A549 (cell line): ENCODE data around the gene HOMER1. TPM values are rescaled to one million over a fixed set of nuclear protein-coding genes. Genes with fewer than 3 reads are reported as not detected.

Experiments
- ATAC-seq, 2 experiments: fragments of 200-7000 bp in 1 of 2; fragments of >200 bp in 1 of 2; cut with Nextera tagmentation in 1 of 2; cut with Tn5 transposase in 1 of 2; 3 replicates each; pipeline versions ENCODE4 v1.8.0 to v1.9.1; 2018 to 2020; ENCODE audit warnings: mild to moderate bottlenecking in 1 of 2, moderate library complexity in 1 of 2
- CTCF ChIA-PET: fragments of 300-600 bp; sonication (Branson Sonifier 250); formaldehyde crosslinking; extraction: SDS; loops from one replicate; lab custom pipeline; 2021; ENCODE audit warnings: antibody characterized with exemption, inconsistent platforms; lab: Yijun Ruan, JAX
- POLR2A ChIA-PET: fragments of 350-600 bp; formaldehyde crosslinking; extraction: SDS; loops from one replicate; lab custom pipeline; 2021; ENCODE audit warnings: antibody characterized with exemption, inconsistent platforms; lab: Yijun Ruan, JAX
- DNase-seq, 2 experiments: peaks; one replicate each; pipeline versions ENCODE4 v3.0.0 to v3.0.0-alpha.2; 2011 to 2016; ENCODE audit warnings: low read depth in 1 of 2, low spot score in 1 of 2
- FAIRE-seq: peaks from 2 replicates; lab custom pipeline; 2011; peaks lifted over from hg19 to GRCh38; lab: Jason Lieb, UNC
- H3K27ac ChIP-seq, 2 experiments: fragments of >200 bp; sonication (Bioruptor Twin); formaldehyde crosslinking; 3 replicates each; pipeline ENCODE4 v1.5.1; 2016 to 2017
- H3K4me1 ChIP-seq: fragments of >200 bp; sonication (Bioruptor Twin); formaldehyde crosslinking; 3 replicates; pipeline ENCODE4 v1.6.1; 2016
- H3K4me2 ChIP-seq: fragments of >200 bp; sonication (Bioruptor Twin); formaldehyde crosslinking; 3 replicates; pipeline ENCODE4 v1.6.1; 2016
- H3K4me3 ChIP-seq: fragments of >200 bp; sonication (Bioruptor Twin); formaldehyde crosslinking; 3 replicates; pipeline ENCODE4 v1.5.1; 2016
- H3K9me3 ChIP-seq: fragments of >200 bp; sonication (Bioruptor Twin); formaldehyde crosslinking; 3 replicates; pipeline ENCODE4 v1.6.1; 2016
- EHF ChIP-seq: fragments of 250-450 bp; sonication (Bioruptor Pico); IDR thresholded peaks from 2 replicates; pipeline ENCODE4 v1.5.0; 2020; ENCODE audit warnings: mild to moderate bottlenecking
- FOSL2 ChIP-seq, 2 experiments: fragments of 450-650 bp in 1 of 2; fragments of >200 bp in 1 of 2; sonication (Bioruptor Twin) in 1 of 2; formaldehyde crosslinking; IDR thresholded peaks; 2 replicates each; pipeline versions ENCODE4 v1.5.0 to v1.6.1; 2016 to 2020; ENCODE audit warnings: mild to moderate bottlenecking in 1 of 2, moderate library complexity in 1 of 2
- HOXB13 ChIP-seq: fragments of 250-450 bp; sonication (Bioruptor Pico); IDR thresholded peaks from 2 replicates; pipeline ENCODE4 v1.5.0; 2020; ENCODE audit warnings: low read depth, mild to moderate bottlenecking, moderate library complexity
- KDM5A ChIP-seq: fragments of 200-600 bp; sonication (generic); IDR thresholded peaks from 2 replicates; pipeline ENCODE4 v1.6.1; 2016; ENCODE audit warnings: antibody characterized with exemption, mild to moderate bottlenecking
- NFE2L2 ChIP-seq: fragments of 150-350 bp; conservative IDR thresholded peaks from 2 replicates; pipeline ENCODE4 v1.6.1; 2014; ENCODE audit warnings: low read length
- POLR2AphosphoS2 ChIP-seq: conservative IDR thresholded peaks from 2 replicates; pipeline ENCODE4 v1.6.1; 2012; ENCODE audit warnings: low read length, improper control_type of control experiment, inconsistent platforms
- RFX5 ChIP-seq: fragments of 450-650 bp; IDR thresholded peaks from 2 replicates; pipeline ENCODE4 v1.7.1; 2014; ENCODE audit warnings: antibody characterized with exemption, mild to moderate bottlenecking, moderate library complexity
- ZFP36 ChIP-seq: fragments of 450-650 bp; IDR thresholded peaks from 2 replicates; pipeline ENCODE4 v1.6.1; 2014; ENCODE audit warnings: borderline replicate concordance; ENCODE audit not compliant: partially characterized antibody
- ZSCAN20 ChIP-seq: fragments of 250-450 bp; sonication (Bioruptor Pico); IDR thresholded peaks from 2 replicates; pipeline ENCODE4 v1.8.0; 2022; ENCODE audit warnings: mild to moderate bottlenecking, moderate library complexity
- WGBS: methylation state at CpG from one replicate; pipeline ENCODE4 v1.1.6; 2017; ENCODE audit errors: missing lambda C conversion rate; 5-methylcytosine and 5-hydroxymethylcytosine counted together
- polyA plus RNA-seq, 4 experiments: library from polyadenylated mRNA; depleted of rRNA in 3 of 4; stranded (reverse); fragments of >200 nt; fragmentation: RNase III in 1 of 4; extraction: RNeasy Plus Mini Kit Qiagen cat#74134 plus additional on column Dnase treatment in 1 of 4; gene quantifications; 2 replicates in 3 of 4; 3 replicates in 1 of 4; pipeline ENCODE4 v1.2.3, GENCODE V29; 2011 to 2017
- TF ChIP-seq, protein P1 (sequence below): fragments of 250-450 bp; sonication (Bioruptor Pico); IDR thresholded peaks from 2 replicates; pipeline ENCODE4 v1.5.0; 2021; ENCODE audit warnings: mild to moderate bottlenecking, moderate library complexity, borderline replicate concordance
- TF ChIP-seq, protein P2 (sequence below): fragments of 450-650 bp; IDR thresholded peaks from 2 replicates; pipeline ENCODE4 v1.6.1; 2014; ENCODE audit warnings: antibody characterized with exemption
- TF ChIP-seq, protein P3 (sequence below): fragments of 200-600 bp; sonication (generic); IDR thresholded peaks from 2 replicates; pipeline ENCODE4 v1.6.1; 2016; ENCODE audit warnings: antibody characterized with exemption, mild to moderate bottlenecking, moderate library complexity
- TF ChIP-seq, protein P4 (sequence below): fragments of >200 bp; sonication (Bioruptor Twin); formaldehyde crosslinking; IDR thresholded peaks from 2 replicates; pipeline ENCODE4 v1.6.1; 2016

The HOMER1 gene
- polyA plus RNA-seq, 2 of the 4 experiments (the other 2 are of a cell fraction), result 6.0 to 9.3 TPM

DNA sequence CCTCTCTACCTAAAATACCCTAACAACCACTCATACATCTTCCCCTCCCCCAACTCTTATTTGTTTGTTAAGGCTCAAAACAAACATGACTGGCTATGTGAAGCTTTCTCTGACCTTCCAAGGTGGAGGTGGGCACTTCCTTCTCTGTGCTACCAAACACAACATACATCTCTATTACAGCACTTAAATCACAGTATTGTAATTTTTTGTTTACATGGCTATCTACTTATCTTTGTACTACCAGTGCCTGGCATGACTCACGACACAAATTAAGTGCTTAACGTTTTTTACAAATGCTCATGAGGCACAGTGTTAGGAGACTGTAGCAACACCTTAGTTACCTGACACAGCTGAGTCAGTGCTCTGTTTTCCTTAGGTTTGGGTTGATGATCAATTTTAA, 18.6 kb downstream of the HOMER1 start:
- ATAC-seq (no peak), FAIRE-seq (no peak), DNase-seq (peak in 1 of 2 experiments; percentile 19)
- no peak overlapping the region for H3K27ac ChIP-seq
- POLR2A ChIA-PET, result no interaction called here
- H3K4me3 ChIP-seq, result no peak overlapping the region
- CTCF ChIA-PET, result no interaction called here
- H3K9me3 ChIP-seq, result no peaks in the 10 kb centered on the region
- no peak overlapping the region; the same call in 2 of the 3 replicates for H3K4me2 ChIP-seq
- peaks cover 7% of the 10 kb centered on the region; the same call in 2 of the 3 replicates for H3K4me1 ChIP-seq
- 37% methylated on average over 2 of the region's 2 CpGs for WGBS
- TF ChIP-seq FOSL2 (IDR thresholded peaks at IDR 0.05) (no peak), FOSL2 (CRISPR knock-in tag; IDR thresholded peaks at IDR 0.05) (peak; percentile 29), ZSCAN20 (CRISPR knock-in tag) (no peak), RFX5 (no peak), EHF (CRISPR knock-in tag) (no peak)
- TF ChIP-seq, protein P1, sequence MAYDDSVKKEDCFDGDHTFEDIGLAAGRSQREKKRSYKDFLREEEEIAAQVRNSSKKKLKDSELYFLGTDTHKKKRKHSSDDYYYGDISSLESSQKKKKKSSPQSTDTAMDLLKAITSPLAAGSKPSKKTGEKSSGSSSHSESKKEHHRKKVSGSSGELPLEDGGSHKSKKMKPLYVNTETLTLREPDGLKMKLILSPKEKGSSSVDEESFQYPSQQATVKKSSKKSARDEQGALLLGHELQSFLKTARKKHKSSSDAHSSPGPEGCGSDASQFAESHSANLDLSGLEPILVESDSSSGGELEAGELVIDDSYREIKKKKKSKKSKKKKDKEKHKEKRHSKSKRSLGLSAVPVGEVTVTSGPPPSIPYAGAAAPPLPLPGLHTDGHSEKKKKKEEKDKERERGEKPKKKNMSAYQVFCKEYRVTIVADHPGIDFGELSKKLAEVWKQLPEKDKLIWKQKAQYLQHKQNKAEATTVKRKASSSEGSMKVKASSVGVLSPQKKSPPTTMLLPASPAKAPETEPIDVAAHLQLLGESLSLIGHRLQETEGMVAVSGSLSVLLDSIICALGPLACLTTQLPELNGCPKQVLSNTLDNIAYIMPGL, result no peak
- TF ChIP-seq, protein P2, sequence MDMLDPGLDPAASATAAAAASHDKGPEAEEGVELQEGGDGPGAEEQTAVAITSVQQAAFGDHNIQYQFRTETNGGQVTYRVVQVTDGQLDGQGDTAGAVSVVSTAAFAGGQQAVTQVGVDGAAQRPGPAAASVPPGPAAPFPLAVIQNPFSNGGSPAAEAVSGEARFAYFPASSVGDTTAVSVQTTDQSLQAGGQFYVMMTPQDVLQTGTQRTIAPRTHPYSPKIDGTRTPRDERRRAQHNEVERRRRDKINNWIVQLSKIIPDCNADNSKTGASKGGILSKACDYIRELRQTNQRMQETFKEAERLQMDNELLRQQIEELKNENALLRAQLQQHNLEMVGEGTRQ, result no peak

DNA sequence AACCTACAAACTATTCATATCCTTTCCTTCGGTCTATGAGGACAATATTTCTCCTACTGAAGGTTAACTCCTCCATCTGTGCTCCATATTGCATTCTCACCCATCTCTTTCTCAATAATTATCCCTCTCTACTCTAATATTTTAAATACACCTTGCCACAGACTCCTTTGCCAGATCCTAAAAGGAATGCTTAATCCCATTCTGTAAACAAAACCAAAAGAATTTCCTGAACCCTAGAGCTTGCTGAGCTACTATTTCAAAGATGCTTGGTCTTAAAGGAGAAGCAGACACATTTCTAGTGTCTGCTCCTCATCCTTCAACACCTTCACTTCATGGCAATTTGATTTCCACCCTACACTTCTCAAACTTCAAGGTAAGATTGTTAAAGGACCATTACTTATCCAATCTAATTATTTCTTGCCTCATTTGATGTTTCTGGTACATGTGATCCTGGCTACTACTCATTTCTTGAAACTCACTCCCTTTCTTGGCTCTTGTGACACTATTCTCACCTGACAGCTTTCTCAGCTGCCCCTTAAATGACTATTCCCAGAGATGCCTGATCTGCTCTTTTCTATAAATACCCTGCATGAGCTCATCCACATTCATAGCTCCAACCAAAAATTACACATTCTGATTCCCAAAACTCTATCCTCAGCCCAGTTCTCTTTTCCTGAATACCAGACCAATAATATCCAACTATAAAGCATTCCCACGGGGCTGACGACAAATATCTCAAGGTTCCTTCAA, 20.2 kb downstream of the HOMER1 start:
- Histone ChIP-seq H3K4me3 (no peak overlapping the region), H3K4me1 (peaks cover 7% of the 10 kb centered on the region; the same call in 2 of the 3 replicates), H3K27ac (no peak overlapping the region), H3K4me2 (no peak overlapping the region), H3K9me3 (no peaks in the 10 kb centered on the region)
- DNase-seq, result no peak
- ATAC-seq, result no peak
- FAIRE-seq, result no peak
- WGBS, result 89% methylated on average over 3 of the region's 3 CpGs
- ChIA-PET POLR2A (no interaction called here), CTCF (interaction anchor here (0.9 to 1.5 kb wide), 3 partner anchors 15 to 46 kb away, joined by 3 to 4 read pairs (median 4); no protein-coding TSS in a partner anchor)
- TF ChIP-seq NFE2L2 (no peak), ZFP36 (no peak), ZSCAN20 (CRISPR knock-in tag) (no peak), HOXB13 (CRISPR knock-in tag) (no peak), POLR2AphosphoS2 (no peak), KDM5A (no peak), RFX5 (no peak)
- TF ChIP-seq, protein P3, sequence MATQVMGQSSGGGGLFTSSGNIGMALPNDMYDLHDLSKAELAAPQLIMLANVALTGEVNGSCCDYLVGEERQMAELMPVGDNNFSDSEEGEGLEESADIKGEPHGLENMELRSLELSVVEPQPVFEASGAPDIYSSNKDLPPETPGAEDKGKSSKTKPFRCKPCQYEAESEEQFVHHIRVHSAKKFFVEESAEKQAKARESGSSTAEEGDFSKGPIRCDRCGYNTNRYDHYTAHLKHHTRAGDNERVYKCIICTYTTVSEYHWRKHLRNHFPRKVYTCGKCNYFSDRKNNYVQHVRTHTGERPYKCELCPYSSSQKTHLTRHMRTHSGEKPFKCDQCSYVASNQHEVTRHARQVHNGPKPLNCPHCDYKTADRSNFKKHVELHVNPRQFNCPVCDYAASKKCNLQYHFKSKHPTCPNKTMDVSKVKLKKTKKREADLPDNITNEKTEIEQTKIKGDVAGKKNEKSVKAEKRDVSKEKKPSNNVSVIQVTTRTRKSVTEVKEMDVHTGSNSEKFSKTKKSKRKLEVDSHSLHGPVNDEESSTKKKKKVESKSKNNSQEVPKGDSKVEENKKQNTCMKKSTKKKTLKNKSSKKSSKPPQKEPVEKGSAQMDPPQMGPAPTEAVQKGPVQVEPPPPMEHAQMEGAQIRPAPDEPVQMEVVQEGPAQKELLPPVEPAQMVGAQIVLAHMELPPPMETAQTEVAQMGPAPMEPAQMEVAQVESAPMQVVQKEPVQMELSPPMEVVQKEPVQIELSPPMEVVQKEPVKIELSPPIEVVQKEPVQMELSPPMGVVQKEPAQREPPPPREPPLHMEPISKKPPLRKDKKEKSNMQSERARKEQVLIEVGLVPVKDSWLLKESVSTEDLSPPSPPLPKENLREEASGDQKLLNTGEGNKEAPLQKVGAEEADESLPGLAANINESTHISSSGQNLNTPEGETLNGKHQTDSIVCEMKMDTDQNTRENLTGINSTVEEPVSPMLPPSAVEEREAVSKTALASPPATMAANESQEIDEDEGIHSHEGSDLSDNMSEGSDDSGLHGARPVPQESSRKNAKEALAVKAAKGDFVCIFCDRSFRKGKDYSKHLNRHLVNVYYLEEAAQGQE, result no peak
- TF ChIP-seq, protein P4, sequence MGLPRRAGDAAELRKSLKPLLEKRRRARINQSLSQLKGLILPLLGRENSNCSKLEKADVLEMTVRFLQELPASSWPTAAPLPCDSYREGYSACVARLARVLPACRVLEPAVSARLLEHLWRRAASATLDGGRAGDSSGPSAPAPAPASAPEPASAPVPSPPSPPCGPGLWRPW, result no peak
- TF ChIP-seq, protein P1, result no peak
